ENCODE results near the gene PPP2R5C.
"Not testable (repeated sequence)": the region's sequence is repeated elsewhere in the genome, so short reads cannot be mapped to it uniquely, and the experiment has no call there.

PPP2R5C gene

DNA sequence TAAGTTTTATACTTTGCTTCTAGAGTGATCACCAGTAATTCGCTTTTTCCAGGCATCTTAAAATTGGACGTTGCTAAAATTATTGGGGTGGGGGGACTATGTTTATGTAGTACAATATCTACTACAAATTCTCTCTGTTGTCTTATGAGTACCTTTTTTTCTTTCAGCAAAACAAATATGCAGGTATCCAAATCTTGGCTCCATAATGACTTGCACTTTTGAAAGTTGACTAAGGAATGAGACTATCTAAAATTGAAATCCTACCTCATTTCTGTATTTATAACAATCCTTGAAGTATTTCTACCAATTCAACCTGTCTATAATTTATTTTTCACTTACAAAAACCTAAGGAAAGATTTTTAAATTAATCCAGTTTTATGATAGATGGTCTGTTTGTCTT, 205.2 kb downstream of the PPP2R5C start:
- DNase-seq: no peak

DNA sequence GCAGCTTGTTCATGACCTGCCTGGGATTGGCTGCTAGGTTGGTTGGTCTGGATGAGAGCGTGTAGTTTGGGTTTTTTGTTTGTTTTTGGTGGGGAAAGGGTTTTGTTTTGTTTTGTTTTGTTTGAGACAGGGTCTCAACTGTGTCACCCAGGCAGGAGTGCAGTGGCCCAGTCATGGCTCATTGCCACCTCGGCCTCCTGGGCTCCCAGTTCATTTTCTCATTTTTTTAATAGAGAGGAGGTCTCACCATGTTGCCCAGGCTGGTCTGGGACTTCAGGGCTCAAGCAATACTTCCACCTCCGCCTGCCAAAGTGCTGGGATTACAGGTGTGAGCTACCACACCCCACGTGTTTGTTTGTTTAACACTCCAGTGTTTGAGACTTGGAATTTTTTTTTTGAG, 206.7 kb downstream of the PPP2R5C start:
- no peak for DNase-seq

DNA sequence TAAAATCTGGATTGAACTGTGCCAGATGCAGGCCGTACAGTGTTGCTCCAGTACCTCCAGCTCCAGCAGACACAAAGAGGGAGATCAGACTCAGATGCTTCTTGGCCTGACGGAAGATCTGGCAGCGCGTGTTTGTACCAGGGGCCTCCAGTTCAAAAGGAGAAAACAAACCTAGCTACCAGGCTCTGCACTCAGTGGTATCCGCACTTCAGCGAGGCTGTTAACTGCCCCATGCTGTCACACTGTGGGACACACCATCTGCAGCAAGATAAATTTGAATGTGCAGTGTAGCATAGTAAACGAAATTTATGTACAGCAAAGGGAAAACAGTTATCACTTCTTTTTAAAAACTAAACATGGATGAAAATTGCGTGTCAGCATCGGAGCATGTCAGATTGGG, 208.0 kb downstream of the PPP2R5C start:
- DNase-seq: no peak

DNA sequence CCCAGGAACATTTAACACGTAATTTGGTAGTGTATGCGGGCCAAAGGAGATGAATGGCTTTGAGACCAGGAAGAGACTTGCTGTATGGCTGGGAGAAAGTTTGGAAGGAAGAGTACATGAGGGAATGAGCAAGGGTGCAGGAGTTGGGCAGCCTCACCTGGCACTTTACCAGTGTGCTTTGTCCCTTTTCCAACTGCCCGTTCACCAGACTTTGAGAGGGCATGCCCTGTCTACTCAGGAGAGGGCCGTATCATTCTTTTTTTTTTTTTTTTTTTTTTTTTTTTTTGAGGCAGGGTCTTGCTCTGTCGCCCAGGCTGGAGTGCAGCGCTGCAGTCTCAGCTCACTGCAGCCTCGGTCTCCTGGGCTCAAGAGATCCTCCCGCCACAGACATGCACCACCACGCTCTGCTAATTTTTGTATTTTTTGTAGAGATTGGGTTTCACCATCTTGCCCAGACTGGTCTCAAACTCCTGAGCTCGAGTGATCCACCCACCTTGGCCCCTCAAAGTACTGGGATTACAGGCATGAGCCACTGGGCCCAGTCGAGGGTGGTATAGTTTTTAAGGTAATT, 209.4 kb downstream of the PPP2R5C start:
- no peak for DNase-seq

DNA sequence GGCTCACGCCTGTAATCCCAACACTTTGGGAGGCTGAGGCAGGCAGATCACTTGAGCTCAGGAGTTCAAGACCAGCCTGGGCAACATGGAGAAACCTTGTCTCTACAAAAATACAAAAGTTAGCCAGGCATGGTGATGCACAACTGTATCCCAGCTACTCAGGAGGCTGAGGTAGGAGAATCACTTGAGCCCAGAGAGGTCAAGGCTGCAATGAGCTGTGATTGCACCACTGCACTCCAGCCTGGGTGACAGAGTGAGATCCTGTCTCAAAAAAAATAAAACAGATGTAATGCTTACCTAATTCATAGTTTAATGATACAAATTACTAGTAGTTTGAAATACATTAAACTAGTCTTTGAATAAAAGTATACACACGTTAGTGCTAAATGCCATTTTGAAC, 209.9 kb downstream of the PPP2R5C start:
- not testable (repeated sequence) for DNase-seq

DNA sequence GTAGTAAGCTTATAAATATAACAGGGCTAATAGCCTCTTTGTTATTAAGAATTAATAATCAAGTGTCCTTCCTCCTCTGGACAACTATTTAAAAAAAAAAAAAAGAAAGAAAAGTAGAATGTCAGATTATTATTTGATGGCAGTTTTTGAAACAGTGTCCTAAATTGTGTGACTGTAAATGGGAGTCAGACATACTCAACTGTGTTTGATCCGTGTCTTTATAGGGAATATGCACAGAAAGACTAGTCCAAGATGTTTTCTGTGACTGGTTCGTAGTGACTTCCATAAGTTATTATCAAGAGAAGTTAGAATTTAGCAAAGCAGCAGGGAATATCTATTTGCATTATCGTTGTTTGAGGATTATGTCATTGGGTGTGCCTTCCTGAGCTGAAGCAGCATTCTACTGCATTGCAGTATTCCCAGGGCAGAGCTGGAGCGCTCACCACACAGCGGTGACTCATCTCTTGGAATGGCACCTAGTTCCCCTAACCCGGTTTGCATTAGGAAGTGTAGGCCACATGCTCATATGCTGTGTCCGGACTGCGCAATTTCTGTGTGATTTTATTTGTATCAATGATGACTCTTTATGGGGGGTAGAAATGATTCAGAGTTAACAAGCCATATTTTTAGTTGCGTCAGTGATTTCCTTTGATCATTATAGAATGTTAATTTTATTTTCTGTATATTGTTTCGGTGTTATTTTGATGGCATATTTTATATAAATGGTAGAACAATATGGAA, 210.8 kb downstream of the PPP2R5C start:
- DNase-seq: no peak

DNA sequence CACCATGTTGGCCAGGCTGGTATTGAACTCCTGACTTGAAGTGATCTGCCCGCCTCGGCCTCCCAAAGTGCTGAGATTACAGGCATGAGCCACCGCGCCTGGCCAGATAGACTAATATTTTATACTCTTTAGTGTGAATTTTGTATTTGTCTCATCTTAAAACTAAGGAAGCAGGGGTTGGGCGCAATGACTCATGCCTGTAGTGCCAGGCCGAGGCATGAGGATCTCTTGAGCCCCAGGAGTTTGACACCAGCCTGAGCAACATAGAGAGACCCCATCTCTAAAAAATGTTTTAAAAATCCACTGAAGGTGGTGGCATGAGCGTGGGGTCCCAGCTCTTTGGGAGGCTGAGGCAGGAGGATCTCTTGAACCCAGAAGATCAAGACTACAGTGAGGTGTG, 211.8 kb downstream of the PPP2R5C start:
- no peak for DNase-seq

DNA sequence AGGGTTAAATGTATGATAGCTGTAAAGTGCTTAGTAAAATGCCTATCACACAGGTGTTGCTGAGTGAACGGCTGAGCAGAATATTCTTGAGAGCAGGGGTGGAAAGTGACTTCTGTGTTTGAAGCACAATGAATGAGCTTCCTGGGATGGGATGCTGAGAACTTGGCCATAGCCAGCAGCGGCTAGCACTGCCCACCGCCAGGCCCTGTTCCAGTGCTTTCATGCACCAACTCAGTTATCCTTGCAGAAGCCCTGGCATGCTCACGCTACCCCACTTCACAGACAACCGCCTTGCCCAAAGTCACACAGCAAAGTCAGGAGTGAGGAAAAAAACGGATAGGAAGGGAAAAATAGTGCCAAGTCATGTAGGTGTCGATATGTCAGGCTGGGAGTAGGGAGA, 213.7 kb downstream of the PPP2R5C start:
- no peak for DNase-seq

Measured in right kidney (tissue), 1 donor.